HG03039 (cell line): ENCODE measurements around the gene ANAPC15.
"Not testable (repeated sequence)": the region's sequence is repeated elsewhere in the genome, so short reads cannot be mapped to it uniquely, and the experiment has no call there.

ENCODE experiments used
- ATAC-seq: cut with Tn5 transposase; IDR thresholded peaks from one replicate; pipeline ENCODE4 v1.9.1; 2021; ENCODE audit warnings: mild to moderate bottlenecking, moderate library complexity; ENCODE audit not compliant: unreplicated experiment

Gene ANAPC15

GRCh38 chr11:72112143-72112977 lies at the start of gene ANAPC15:
Gene ANAPC15 (minus strand): TSS chr11:72112695. CDS start chr11:72111276, 1,419 bp downstream.
- ATAC-seq, result peak; percentile 81

- no peak for ATAC-seq
Observed at GRCh38 chr11:72160319-72160718, 47.8 kb upstream of the ANAPC15 start.

- no peak for ATAC-seq
Observed at GRCh38 chr11:72157131-72157530, 44.6 kb upstream of the ANAPC15 start.

- no peak for ATAC-seq
Observed at GRCh38 chr11:72155751-72156150, 43.3 kb upstream of the ANAPC15 start.

- ATAC-seq, result no peak
Observed at GRCh38 chr11:72154816-72155215, 42.3 kb upstream of the ANAPC15 start.

- not testable (repeated sequence) for ATAC-seq
Observed at GRCh38 chr11:72153874-72154273, 41.4 kb upstream of the ANAPC15 start.

GRCh38 chr11:72150882-72151281 lies 38.4 kb upstream of the ANAPC15 start:
- no peak for ATAC-seq

GRCh38 chr11:72146625-72147024 lies 34.1 kb upstream of the ANAPC15 start:
- no peak for ATAC-seq

- ATAC-seq, result no peak
Observed at GRCh38 chr11:72144807-72145565, 32.5 kb upstream of the ANAPC15 start.

GRCh38 chr11:72142543-72142942 lies 30.0 kb upstream of the ANAPC15 start:
- not testable (repeated sequence) for ATAC-seq

- ATAC-seq, result not testable (repeated sequence)
Observed at GRCh38 chr11:72142086-72142485, 29.6 kb upstream of the ANAPC15 start.

GRCh38 chr11:72141066-72141465 lies 28.6 kb upstream of the ANAPC15 start:
- ATAC-seq, result no peak

- no peak for ATAC-seq
Observed at GRCh38 chr11:72140661-72141060, 28.2 kb upstream of the ANAPC15 start.

GRCh38 chr11:72139500-72139899 lies 27.0 kb upstream of the ANAPC15 start:
- ATAC-seq, result no peak

GRCh38 chr11:72138821-72139390 lies 26.4 kb upstream of the ANAPC15 start:
- ATAC-seq, result no peak

GRCh38 chr11:72136684-72137262 lies 24.3 kb upstream of the ANAPC15 start:
- ATAC-seq, result no peak

GRCh38 chr11:72135891-72136683 lies 23.6 kb upstream of the ANAPC15 start:
- no peak for ATAC-seq

- ATAC-seq, result not testable (repeated sequence)
Observed at GRCh38 chr11:72135473-72135872, 23.0 kb upstream of the ANAPC15 start, which contains the start of gene FOLR3. Gene FOLR3 (plus strand): TSS chr11:72135725. CDS start chr11:72135953, 228 bp downstream.

GRCh38 chr11:72132646-72133045 lies 20.2 kb upstream of the ANAPC15 start:
- ATAC-seq, result no peak

GRCh38 chr11:72129381-72129780 lies 16.9 kb upstream of the ANAPC15 start:
- ATAC-seq, result no peak
